ENCODE measurements around the gene DNAJC4. TPM values are rescaled to one million over a fixed set of nuclear protein-coding genes. Genes with fewer than 3 reads are reported as not detected.

Gene DNAJC4
- total RNA-seq, 1 experiment from 2014 or later = 26.0 TPM

- no peak for DNase-seq (ENCODE audit: low spot score)
- Mint-ChIP-seq H3K27me3 (ENCODE audit: low read depth) (no peaks in the 10 kb centered on the region), H3K9me3 (no peaks in the 10 kb centered on the region), H3K27ac (no peak overlapping the region), H3K4me3 (no peak overlapping the region), H3K4me1 (no peaks in the 10 kb centered on the region), H3K36me3 (peaks cover 8% of the 10 kb centered on the region)
- CTCF ChIA-PET = interaction anchor here (0.6 to 3.7 kb wide), 10 partner anchors 10 to 216 kb away, joined by 3 to 21 read pairs (median 4); partner anchors contain the start of genes FERMT3, NUDT22, STIP1 and TRPT1
- no peak for TF ChIP-seq HMGA2 (CRISPR knock-in tag; IDR thresholded peaks at IDR 0.05)
- no peak for TF ChIP-seq CBFB (CRISPR knock-in tag; IDR thresholded peaks at IDR 0.05; ENCODE audit: low read depth)
- no peak for TF ChIP-seq NFATC4 (CRISPR knock-in tag; IDR thresholded peaks at IDR 0.05)
- TF ChIP-seq PREB (CRISPR knock-in tag; IDR thresholded peaks at IDR 0.05; ENCODE audit: borderline replicate concordance) = no peak
- TF ChIP-seq ETV6 (CRISPR knock-in tag; IDR thresholded peaks at IDR 0.05) = no peak
- no peak for TF ChIP-seq CDX4 (CRISPR knock-in tag; IDR thresholded peaks at IDR 0.05; ENCODE audit: borderline replicate concordance)
- ATAC-seq = peak; percentile 29; the same call in 1 of the 2 replicates
- POLR2A ChIA-PET = interaction anchor here (0.6 to 1.1 kb wide), 2 partner anchors 35 to 1281 kb away, joined by 4 to 5 read pairs; no protein-coding TSS in a partner anchor
Measured at GRCh38 chr11:64216879-64217278, 13.5 kb upstream of the DNAJC4 start.

GRCh38 chr11:64218628-64219353 is 11.6 kb upstream of the DNAJC4 start:
- Mint-ChIP-seq H3K4me3 (no peak overlapping the region), H3K36me3 (peaks cover 8% of the 10 kb centered on the region), H3K9me3 (no peaks in the 10 kb centered on the region), H3K4me1 (no peaks in the 10 kb centered on the region), H3K27me3 (ENCODE audit: low read depth) (no peaks in the 10 kb centered on the region), H3K27ac (no peak overlapping the region)
- DNase-seq (ENCODE audit: low spot score) (no peak), ATAC-seq (no peak)
- TF ChIP-seq TEAD1 (CRISPR knock-in tag; IDR thresholded peaks at IDR 0.05) (no peak), EMX1 (CRISPR knock-in tag; IDR thresholded peaks at IDR 0.05) (no peak), SP1 (CRISPR knock-in tag; conservative IDR thresholded peaks at IDR 0.05) (no peak), RELA (CRISPR knock-in tag; IDR thresholded peaks at IDR 0.05; ENCODE audit: borderline replicate concordance) (no peak), IRF2 (CRISPR knock-in tag; IDR thresholded peaks at IDR 0.05; ENCODE audit: borderline replicate concordance, low read depth) (no peak)
- ChIA-PET POLR2A (interaction anchor here (1.2 kb wide), 1 partner anchor 12 kb away, joined by 4 read pairs; the partner anchor contains the start of gene FERMT3), CTCF (interaction anchor here (2.6 to 3.7 kb wide), 2 partner anchors 8 to 14 kb away, joined by 16 to 21 read pairs; partner anchors contain the start of genes NUDT22 and TRPT1)

- DNase-seq (ENCODE audit: low spot score) = no peak
- H3K9me3 Mint-ChIP-seq = no peaks in the 10 kb centered on the region
- H3K4me3 Mint-ChIP-seq = no peak overlapping the region
- ChIA-PET POLR2A (interaction anchor here (1.2 kb wide), 1 partner anchor 12 kb away, joined by 4 read pairs; the partner anchor contains the start of gene FERMT3), CTCF (no interaction called here)
- H3K36me3 Mint-ChIP-seq = peaks cover 8% of the 10 kb centered on the region
- H3K27me3 Mint-ChIP-seq (ENCODE audit: low read depth) = no peaks in the 10 kb centered on the region
- H3K27ac Mint-ChIP-seq = no peak overlapping the region
- H3K4me1 Mint-ChIP-seq = no peaks in the 10 kb centered on the region
- TF ChIP-seq MYBL2 (CRISPR knock-in tag; IDR thresholded peaks at IDR 0.05) = no peak
- no peak for TF ChIP-seq CREB1 (CRISPR knock-in tag; IDR thresholded peaks at IDR 0.05)
- no peak for ATAC-seq
Measured at GRCh38 chr11:64219354-64219684, 11.0 kb upstream of the DNAJC4 start.

- POLR2A ChIA-PET = interaction anchor here (1.2 kb wide), 1 partner anchor 13 kb away, joined by 4 read pairs; the partner anchor contains the start of gene FERMT3
- Mint-ChIP-seq H3K27me3 (ENCODE audit: low read depth) (no peaks in the 10 kb centered on the region), H3K4me1 (peaks cover 1% of the 10 kb centered on the region; the same call in 1 of the 2 replicates), H3K36me3 (peaks cover 8% of the 10 kb centered on the region), H3K27ac (no peak overlapping the region), H3K4me3 (no peak overlapping the region), H3K9me3 (no peaks in the 10 kb centered on the region)
- DNase-seq (ENCODE audit: low spot score) = no peak
- CTCF ChIA-PET = no interaction called here
- no peak for ATAC-seq
- TF ChIP-seq NFE2L1 (CRISPR knock-in tag; IDR thresholded peaks at IDR 0.05) = no peak
- no peak for TF ChIP-seq ETV6 (CRISPR knock-in tag; IDR thresholded peaks at IDR 0.05)
- TF ChIP-seq GTF2I (CRISPR knock-in tag; conservative IDR thresholded peaks at IDR 0.05) = no peak
- TF ChIP-seq MAX (CRISPR knock-in tag; IDR thresholded peaks at IDR 0.05) = no peak
- TF ChIP-seq KAT7 (CRISPR knock-in tag; IDR thresholded peaks at IDR 0.05; ENCODE audit: borderline replicate concordance) = no peak
- no peak for TF ChIP-seq ERG (CRISPR knock-in tag; IDR thresholded peaks at IDR 0.05)
- no peak for TF ChIP-seq SMAD3 (CRISPR knock-in tag; IDR thresholded peaks at IDR 0.05; ENCODE audit: borderline replicate concordance)
- no peak for TF ChIP-seq PREB (CRISPR knock-in tag; IDR thresholded peaks at IDR 0.05; ENCODE audit: borderline replicate concordance)
- TF ChIP-seq SP1 (CRISPR knock-in tag; conservative IDR thresholded peaks at IDR 0.05) = no peak
- no peak for TF ChIP-seq ATF1 (CRISPR knock-in tag; IDR thresholded peaks at IDR 0.05)
- no peak for TF ChIP-seq ZNF425 (CRISPR knock-in tag; conservative IDR thresholded peaks at IDR 0.05)
- no peak for TF ChIP-seq ZMAT4 (CRISPR knock-in tag; IDR thresholded peaks at IDR 0.05)
Measured at GRCh38 chr11:64219755-64220154, 10.6 kb upstream of the DNAJC4 start.

All from WTC11 (cell line).